H9 (cell line): ENCODE data around the gene CCDC141. TPM values are rescaled to one million over a fixed set of nuclear protein-coding genes. Genes with fewer than 3 reads are reported as not detected.

ENCODE experiments used
- DNase-seq: peaks from one replicate; pipeline ENCODE4 v3.0.0-alpha.2; 2017
- H2AFZ ChIP-seq: one replicate; pipeline ENCODE4 v1.6.1; 2013; ENCODE audit warnings: mild to moderate bottlenecking, low read length, control low read depth, moderate library complexity
- H2AK5ac ChIP-seq: 2 replicates; pipeline ENCODE4 v1.6.1; 2013; ENCODE audit warnings: low read length, control low read depth, mixed read lengths; ENCODE audit not compliant: insufficient read length
- H2BK120ac ChIP-seq: one replicate; pipeline ENCODE4 v1.6.1; 2013; ENCODE audit warnings: low read depth, mild to moderate bottlenecking, low read length, control low read depth, inconsistent platforms; ENCODE audit not compliant: poor library complexity, severe bottlenecking
- H2BK12ac ChIP-seq: 2 replicates; pipeline ENCODE4 v1.6.1; 2013; ENCODE audit warnings: low read length, control low read depth, mixed read lengths, low read depth; ENCODE audit not compliant: insufficient read length
- H2BK15ac ChIP-seq: 2 replicates; pipeline ENCODE4 v1.6.1; 2013; ENCODE audit warnings: low read depth, low read length, control low read depth
- H2BK20ac ChIP-seq: one replicate; pipeline ENCODE4 v1.6.1; 2013; ENCODE audit warnings: low read depth, mild to moderate bottlenecking, low read length, control low read depth, inconsistent platforms; ENCODE audit not compliant: poor library complexity, severe bottlenecking
- H2BK5ac ChIP-seq: 2 replicates; pipeline ENCODE4 v1.6.1; 2013; ENCODE audit warnings: low read length, control low read depth, mixed read lengths; ENCODE audit not compliant: insufficient read length
- H3K14ac ChIP-seq: 2 replicates; pipeline ENCODE4 v1.6.1; 2013; ENCODE audit warnings: low read length, control low read depth; ENCODE audit not compliant: insufficient read depth
- H3K18ac ChIP-seq: 2 replicates; pipeline ENCODE4 v1.6.1; 2013; ENCODE audit warnings: low read depth, mild to moderate bottlenecking, mixed read lengths, low read length, control low read depth; ENCODE audit not compliant: insufficient read length
- H3K23ac ChIP-seq: 2 replicates; pipeline ENCODE4 v1.6.1; 2013; ENCODE audit warnings: low read length, control low read depth, mixed read lengths, low read depth; ENCODE audit not compliant: insufficient read length
- H3K23me2 ChIP-seq: 2 replicates; pipeline ENCODE4 v1.6.1; 2013; ENCODE audit warnings: low read depth, mild to moderate bottlenecking, mixed read lengths, low read length, control low read depth; ENCODE audit not compliant: insufficient read length, poor library complexity, severe bottlenecking
- H3K27ac ChIP-seq: 2 replicates; pipeline ENCODE4 v1.5.1; 2013; ENCODE audit warnings: low read length, control low read depth, mixed read lengths, low read depth; ENCODE audit not compliant: insufficient read length
- H3K27me3 ChIP-seq: 2 replicates; pipeline ENCODE4 v1.6.1; 2013; ENCODE audit warnings: low read length, control low read depth, inconsistent platforms; ENCODE audit not compliant: insufficient read depth
- H3K4ac ChIP-seq: 2 replicates; pipeline ENCODE4 v1.6.1; 2013; ENCODE audit warnings: low read depth, mild to moderate bottlenecking, control low read depth, inconsistent platforms, low read length, moderate library complexity
- H3K4me1 ChIP-seq: 2 replicates; pipeline ENCODE4 v1.6.1; 2013; ENCODE audit warnings: low read length, control low read depth, inconsistent platforms; ENCODE audit not compliant: insufficient read depth
- H3K4me2 ChIP-seq: 2 replicates; pipeline ENCODE4 v1.6.1; 2013; ENCODE audit warnings: low read length, control low read depth, mixed read lengths; ENCODE audit not compliant: insufficient read length, insufficient read depth
- H3K56ac ChIP-seq: 2 replicates; pipeline ENCODE4 v1.6.1; 2013; ENCODE audit warnings: low read depth, mild to moderate bottlenecking, mixed read lengths, low read length, control low read depth; ENCODE audit not compliant: insufficient read length
- H3K79me1 ChIP-seq: 2 replicates; pipeline ENCODE4 v1.6.1; 2013; ENCODE audit warnings: low read depth, mild to moderate bottlenecking, moderate library complexity, low read length, control low read depth, inconsistent platforms; ENCODE audit not compliant: insufficient read depth, poor library complexity, severe bottlenecking
- H3K79me2 ChIP-seq: 2 replicates; pipeline ENCODE4 v1.6.1; 2013; ENCODE audit warnings: low read length, control low read depth, inconsistent platforms; ENCODE audit not compliant: insufficient read depth
- H3K9ac ChIP-seq: 2 replicates; pipeline ENCODE4 v1.6.1; 2013; ENCODE audit warnings: low read length, control low read depth, mixed read lengths; ENCODE audit not compliant: insufficient read length; ENCODE audit errors: extremely low read depth
- H3K9me3 ChIP-seq: one replicate; pipeline ENCODE4 v1.6.1; 2013; ENCODE audit warnings: low read depth, low read length, inconsistent platforms; ENCODE audit not compliant: control insufficient read depth
- H3T11ph ChIP-seq: one replicate; pipeline ENCODE4 v1.6.1; 2013; ENCODE audit warnings: mild to moderate bottlenecking, low read length, control low read depth, inconsistent platforms
- H4K20me1 ChIP-seq: one replicate; pipeline ENCODE4 v1.6.1; 2013; ENCODE audit not compliant: control insufficient read depth, insufficient read length, insufficient read depth
- H4K5ac ChIP-seq: 2 replicates; pipeline ENCODE4 v1.6.1; 2013; ENCODE audit warnings: low read depth, mild to moderate bottlenecking, mixed read lengths, low read length, control low read depth; ENCODE audit not compliant: insufficient read length
- H4K8ac ChIP-seq: replicated peaks from 2 replicates; pipeline ENCODE4 v1.6.1; 2013; ENCODE audit warnings: low read length, control low read depth, mixed read lengths, low read depth; ENCODE audit not compliant: insufficient read length
- H4K91ac ChIP-seq: 2 replicates; pipeline ENCODE4 v1.6.1; 2013; ENCODE audit warnings: low read depth, mild to moderate bottlenecking, moderate library complexity, mixed read lengths, low read length, control low read depth; ENCODE audit not compliant: insufficient read length
- H3K27ac Mint-ChIP-seq, 3 experiments: 2 replicates in 2 of 3; 3 replicates in 1 of 3; pipeline ENCODE4 v1.8.0; 2020 to 2021; ENCODE audit warnings: mixed read lengths in 3 of 3, mild to moderate bottlenecking in 1 of 3, moderate library complexity in 1 of 3
- H3K27me3 Mint-ChIP-seq: 2 replicates; pipeline ENCODE4 v1.8.0; 2021; ENCODE audit warnings: low read depth, mild to moderate bottlenecking, moderate library complexity, mixed read lengths
- H3K36me3 Mint-ChIP-seq, 3 experiments: 2 replicates in 2 of 3; 3 replicates in 1 of 3; pipeline ENCODE4 v1.8.0; 2020 to 2021; ENCODE audit warnings: low read depth in 3 of 3, mixed read lengths in 3 of 3; ENCODE audit not compliant: insufficient read depth in 1 of 3
- H3K4me1 Mint-ChIP-seq, 2 experiments: 2 replicates each; pipeline ENCODE4 v1.8.0; 2020; ENCODE audit warnings: mixed read lengths in 2 of 2
- H3K4me3 Mint-ChIP-seq, 2 experiments: 2 replicates in 1 of 2; 3 replicates in 1 of 2; pipeline ENCODE4 v1.8.0; 2020 to 2021; ENCODE audit warnings: mild to moderate bottlenecking in 2 of 2, mixed read lengths in 2 of 2, moderate library complexity in 1 of 2
- H3K9me3 Mint-ChIP-seq, 2 experiments: 2 replicates in 1 of 2; 3 replicates in 1 of 2; pipeline ENCODE4 v1.8.0; 2020; ENCODE audit warnings: mild to moderate bottlenecking in 2 of 2, mixed read lengths in 2 of 2, moderate library complexity in 1 of 2
- WGBS: extraction: QIAGEN DNeasy Blood & Tissue Kit; methylation state at CpG from one replicate; pipeline ENCODE4 v1.1.7; 2013; ENCODE audit warnings: missing lambda C conversion rate, low lambda C conversion rate, mixed read lengths; ENCODE audit not compliant: insufficient read length; ENCODE audit errors: extremely low coverage; 5-methylcytosine and 5-hydroxymethylcytosine counted together
- total RNA-seq: library from RNA; stranded (reverse); gene quantifications from 2 replicates; pipeline ENCODE4 v1.2.1, GENCODE V29; 2021
- TF ChIP-seq, protein P1 (sequence below): fragments of 200-600 bp; sonication (generic); conservative IDR thresholded peaks from 3 replicates; pipeline ENCODE4 v1.8.0; 2021; ENCODE audit warnings: antibody characterized with exemption, mild to moderate bottlenecking

CCDC141 gene
- total RNA-seq, 1 experiment from 2014 or later = 1.0 TPM

DNA sequence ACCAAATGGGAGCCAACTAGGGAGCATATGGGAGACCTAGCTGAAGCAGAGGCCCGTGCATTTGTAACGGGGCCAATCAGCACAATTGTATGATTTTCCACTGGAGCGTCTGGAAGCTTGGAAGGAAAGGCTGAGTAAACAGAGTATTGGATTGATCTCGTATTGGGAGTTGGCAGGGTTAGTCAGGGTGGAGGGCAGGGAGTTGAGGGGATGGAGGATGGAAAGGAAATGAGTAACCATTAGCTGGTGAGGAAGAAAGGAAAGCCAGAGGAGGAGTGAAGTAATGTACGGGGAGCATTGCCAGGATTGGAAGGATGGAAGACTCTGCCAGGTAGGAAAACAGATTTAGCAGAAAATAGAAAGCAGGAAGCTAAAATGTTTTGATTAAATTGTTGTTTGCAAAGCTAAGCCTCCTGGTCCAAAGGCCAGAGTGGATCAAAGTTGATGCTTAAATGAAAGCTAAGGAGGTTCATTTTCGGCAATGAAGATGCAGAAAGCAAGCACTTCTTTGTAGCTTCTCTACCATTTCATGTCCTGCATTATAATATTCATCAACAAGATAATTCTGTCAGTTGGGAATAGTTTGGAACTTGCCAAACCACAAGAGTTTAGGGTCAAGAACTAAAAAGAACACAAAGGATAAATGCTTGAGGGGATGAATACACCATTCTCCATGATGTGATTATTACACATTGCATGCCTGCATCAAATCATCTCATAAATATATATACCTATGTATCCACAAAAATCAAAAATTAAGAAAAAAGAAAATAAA, 167.1 kb downstream of the CCDC141 start:
- H2BK12ac ChIP-seq = no peak overlapping the region
- no peaks in the 10 kb centered on the region; a peak in 1 of 7 replicates for H3K36me3 Mint-ChIP-seq
- no peaks in the 10 kb centered on the region for H3K9me3 Mint-ChIP-seq
- no peak overlapping the region for H3K56ac ChIP-seq
- no peaks in the 10 kb centered on the region for H3K23me2 ChIP-seq
- H2BK20ac ChIP-seq = no peak overlapping the region
- no peaks in the 10 kb centered on the region for H3K79me2 ChIP-seq
- H3T11ph ChIP-seq = no peak overlapping the region
- H2BK15ac ChIP-seq = no peak overlapping the region
- no peak overlapping the region for H3K9ac ChIP-seq
- no peak overlapping the region for H2AK5ac ChIP-seq
- no peak for DNase-seq
- H3K27me3 ChIP-seq = no peaks in the 10 kb centered on the region
- H3K18ac ChIP-seq = no peak overlapping the region
- no peak overlapping the region for H3K4ac ChIP-seq
- TF ChIP-seq, protein P1, sequence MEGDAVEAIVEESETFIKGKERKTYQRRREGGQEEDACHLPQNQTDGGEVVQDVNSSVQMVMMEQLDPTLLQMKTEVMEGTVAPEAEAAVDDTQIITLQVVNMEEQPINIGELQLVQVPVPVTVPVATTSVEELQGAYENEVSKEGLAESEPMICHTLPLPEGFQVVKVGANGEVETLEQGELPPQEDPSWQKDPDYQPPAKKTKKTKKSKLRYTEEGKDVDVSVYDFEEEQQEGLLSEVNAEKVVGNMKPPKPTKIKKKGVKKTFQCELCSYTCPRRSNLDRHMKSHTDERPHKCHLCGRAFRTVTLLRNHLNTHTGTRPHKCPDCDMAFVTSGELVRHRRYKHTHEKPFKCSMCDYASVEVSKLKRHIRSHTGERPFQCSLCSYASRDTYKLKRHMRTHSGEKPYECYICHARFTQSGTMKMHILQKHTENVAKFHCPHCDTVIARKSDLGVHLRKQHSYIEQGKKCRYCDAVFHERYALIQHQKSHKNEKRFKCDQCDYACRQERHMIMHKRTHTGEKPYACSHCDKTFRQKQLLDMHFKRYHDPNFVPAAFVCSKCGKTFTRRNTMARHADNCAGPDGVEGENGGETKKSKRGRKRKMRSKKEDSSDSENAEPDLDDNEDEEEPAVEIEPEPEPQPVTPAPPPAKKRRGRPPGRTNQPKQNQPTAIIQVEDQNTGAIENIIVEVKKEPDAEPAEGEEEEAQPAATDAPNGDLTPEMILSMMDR = no peak
- no peak overlapping the region for H3K14ac ChIP-seq
- no peak overlapping the region for H3K4me2 ChIP-seq
- no peaks in the 10 kb centered on the region for H3K4me1 ChIP-seq
- no peaks in the 10 kb centered on the region for H3K9me3 ChIP-seq
- H4K20me1 ChIP-seq = no peaks in the 10 kb centered on the region
- H4K8ac ChIP-seq = no peak overlapping the region
- no peaks in the 10 kb centered on the region for H3K79me1 ChIP-seq
- no peak overlapping the region for H2AFZ ChIP-seq
- H4K5ac ChIP-seq = no peak overlapping the region
- no peak overlapping the region for H3K23ac ChIP-seq
- no peak overlapping the region for H2BK5ac ChIP-seq
- H3K27me3 Mint-ChIP-seq = no peaks in the 10 kb centered on the region
- H3K27ac ChIP-seq = no peak overlapping the region
- no peak overlapping the region for H3K27ac Mint-ChIP-seq
- no peak overlapping the region for H4K91ac ChIP-seq
- whole genome bisulfite sequencing = no CpG with 5 or more reads among the region's 6 CpGs
- H3K4me1 Mint-ChIP-seq = peaks cover 9 to 21% of the 10 kb centered on the region in 2 experiments
- H2BK120ac ChIP-seq = no peak overlapping the region
- H3K4me3 Mint-ChIP-seq = no peak overlapping the region
